Caco-2 (cell line): ENCODE data around the gene RXFP3. TPM values are rescaled to one million over a fixed set of nuclear protein-coding genes. Genes with fewer than 3 reads are reported as not detected.

Experiments
- BruUV-seq: library from RNA; stranded (reverse); fragments of 400-500 nt; replicated peaks from 2 replicates; lab custom pipeline; 2021; lab: Mats Ljungman, UMichigan
- CTCF ChIA-PET: fragments of 300-600 bp; sonication (Branson Sonifier 250); formaldehyde crosslinking; loops from one replicate; lab custom pipeline; 2022; ENCODE audit warnings: antibody characterized with exemption; lab: Charles Lee
- POLR2A ChIA-PET: fragments of 300-600 bp; sonication (Branson Sonifier 250); formaldehyde crosslinking; loops from one replicate; lab custom pipeline; 2022; ENCODE audit warnings: antibody characterized with exemption; lab: Charles Lee
- DNase-seq, 2 experiments: peaks; one replicate each; pipeline versions ENCODE4 v3.0.0 to v3.0.0-alpha.2; 2020 to 2022
- H3K27me3 ChIP-seq: replicated peaks from 2 replicates; pipeline ENCODE4 v1.6.0; 2011; ENCODE audit warnings: low read length; ENCODE audit not compliant: control insufficient read depth, insufficient read depth
- H3K36me3 ChIP-seq: 2 replicates; pipeline ENCODE4 v1.5.1; 2011; ENCODE audit warnings: low read length; ENCODE audit not compliant: control insufficient read depth, insufficient read depth
- H3K4me1 ChIP-seq: fragments of 250-450 bp; sonication (Bioruptor Pico); 2 replicates; pipeline ENCODE4 v1.5.1; 2020; ENCODE audit warnings: mild to moderate bottlenecking
- H3K4me3 ChIP-seq: 2 replicates; pipeline ENCODE4 v1.5.1; 2011; ENCODE audit warnings: low read depth, mild to moderate bottlenecking, control low read depth, low read length
- H3K9me3 ChIP-seq: fragments of 250-450 bp; sonication (Bioruptor Pico); 2 replicates; pipeline ENCODE4 v1.5.1; 2020; ENCODE audit warnings: mild to moderate bottlenecking, moderate library complexity
- H3K27ac Mint-ChIP-seq: one replicate; pipeline ENCODE4 v1.8.0; 2022; ENCODE audit warnings: mixed read lengths; ENCODE audit not compliant: unreplicated experiment
- H3K27me3 Mint-ChIP-seq: one replicate; pipeline ENCODE4 v1.8.0; 2022; ENCODE audit warnings: mixed read lengths; ENCODE audit not compliant: insufficient read depth, unreplicated experiment
- H3K36me3 Mint-ChIP-seq: one replicate; pipeline ENCODE4 v1.8.0; 2022; ENCODE audit warnings: mild to moderate bottlenecking, mixed read lengths; ENCODE audit not compliant: insufficient read depth, unreplicated experiment
- H3K4me1 Mint-ChIP-seq: one replicate; pipeline ENCODE4 v1.8.0; 2022; ENCODE audit warnings: low read depth, mixed read lengths; ENCODE audit not compliant: unreplicated experiment
- H3K4me3 Mint-ChIP-seq: one replicate; pipeline ENCODE4 v1.8.0; 2022; ENCODE audit warnings: mild to moderate bottlenecking, moderate library complexity, mixed read lengths; ENCODE audit not compliant: unreplicated experiment
- H3K9me3 Mint-ChIP-seq: one replicate; pipeline ENCODE4 v1.8.0; 2022; ENCODE audit warnings: mixed read lengths; ENCODE audit not compliant: unreplicated experiment
- intact Hi-C: fragments of 100-400 bp; cut with micrococcal nuclease; formaldehyde crosslinking; loops from one replicate; pipeline ENCODE4 v1.10.0; 2022; ENCODE audit not compliant: unreplicated experiment
- total RNA-seq: library from RNA; stranded (reverse); gene quantifications from 2 replicates; pipeline ENCODE4 v1.2.3, GENCODE V29; 2022
- TF ChIP-seq, protein P1 (sequence below), 2 experiments: fragments of 200-600 bp in 1 of 2; IDR thresholded peaks; 1 replicate in 1 of 2; 2 replicates in 1 of 2; pipeline versions ENCODE4 v1.5.1 to v1.8.0; 2011 to 2022; ENCODE audit warnings: antibody characterized with exemption in 1 of 2, control low read depth in 1 of 2, inconsistent platforms in 1 of 2, low read depth in 1 of 2, low read length in 1 of 2, mild to moderate bottlenecking in 1 of 2, moderate library complexity in 1 of 2; ENCODE audit not compliant: insufficient read depth in 1 of 2, severe bottlenecking in 1 of 2, unreplicated experiment in 1 of 2

Gene RXFP3
- total RNA-seq, 1 experiment from 2014 or later: not detected

DNA sequence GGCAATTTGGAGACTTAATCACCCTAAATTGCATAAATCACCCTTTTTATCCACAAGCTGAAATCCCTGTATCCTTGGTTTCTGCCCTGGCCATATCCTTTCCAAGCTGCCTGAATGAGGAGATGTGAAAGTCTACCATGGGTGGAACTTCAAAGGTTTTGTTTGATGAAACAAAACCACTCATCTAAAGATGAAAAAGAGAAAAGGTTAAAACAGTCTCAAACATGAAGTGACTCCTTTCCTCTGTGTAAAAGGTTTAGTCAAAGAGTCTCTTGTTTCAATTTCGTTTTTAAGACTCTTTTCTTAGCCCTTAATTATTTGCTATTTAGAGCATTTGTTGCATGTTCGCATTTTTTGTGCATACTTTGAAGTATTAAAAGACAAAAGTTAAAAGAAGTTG, 37.1 kb downstream of the RXFP3 start:
- Histone ChIP-seq H3K36me3 (no peaks in the 10 kb centered on the region), H3K4me3 (no peak overlapping the region), H3K27me3 (no peaks in the 10 kb centered on the region), H3K4me1 (peaks cover 3% of the 10 kb centered on the region; the same call in 1 of the 2 replicates), H3K9me3 (no peaks in the 10 kb centered on the region)
- TF ChIP-seq, protein P1, sequence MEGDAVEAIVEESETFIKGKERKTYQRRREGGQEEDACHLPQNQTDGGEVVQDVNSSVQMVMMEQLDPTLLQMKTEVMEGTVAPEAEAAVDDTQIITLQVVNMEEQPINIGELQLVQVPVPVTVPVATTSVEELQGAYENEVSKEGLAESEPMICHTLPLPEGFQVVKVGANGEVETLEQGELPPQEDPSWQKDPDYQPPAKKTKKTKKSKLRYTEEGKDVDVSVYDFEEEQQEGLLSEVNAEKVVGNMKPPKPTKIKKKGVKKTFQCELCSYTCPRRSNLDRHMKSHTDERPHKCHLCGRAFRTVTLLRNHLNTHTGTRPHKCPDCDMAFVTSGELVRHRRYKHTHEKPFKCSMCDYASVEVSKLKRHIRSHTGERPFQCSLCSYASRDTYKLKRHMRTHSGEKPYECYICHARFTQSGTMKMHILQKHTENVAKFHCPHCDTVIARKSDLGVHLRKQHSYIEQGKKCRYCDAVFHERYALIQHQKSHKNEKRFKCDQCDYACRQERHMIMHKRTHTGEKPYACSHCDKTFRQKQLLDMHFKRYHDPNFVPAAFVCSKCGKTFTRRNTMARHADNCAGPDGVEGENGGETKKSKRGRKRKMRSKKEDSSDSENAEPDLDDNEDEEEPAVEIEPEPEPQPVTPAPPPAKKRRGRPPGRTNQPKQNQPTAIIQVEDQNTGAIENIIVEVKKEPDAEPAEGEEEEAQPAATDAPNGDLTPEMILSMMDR (IDR thresholded peaks at IDR 0.05; ENCODE audit: insufficient read depth in 1 of 2, low read depth in 1 of 2, low read length in 1 of 2, severe bottlenecking in 1 of 2, unreplicated experiment in 1 of 2): no peak
- H3K27ac Mint-ChIP-seq: no peak overlapping the region
- H3K9me3 Mint-ChIP-seq: no peaks in the 10 kb centered on the region
- no TSS peak for BruUV-seq
- peaks cover 6% of the 10 kb centered on the region for H3K4me1 Mint-ChIP-seq
- CTCF ChIA-PET: no interaction called here
- no peak overlapping the region for H3K4me3 Mint-ChIP-seq
- intact Hi-C loops: no loop called here
- no peak for DNase-seq
- POLR2A ChIA-PET: no interaction called here
- H3K36me3 Mint-ChIP-seq: no peaks in the 10 kb centered on the region
- no peaks in the 10 kb centered on the region for H3K27me3 Mint-ChIP-seq

DNA sequence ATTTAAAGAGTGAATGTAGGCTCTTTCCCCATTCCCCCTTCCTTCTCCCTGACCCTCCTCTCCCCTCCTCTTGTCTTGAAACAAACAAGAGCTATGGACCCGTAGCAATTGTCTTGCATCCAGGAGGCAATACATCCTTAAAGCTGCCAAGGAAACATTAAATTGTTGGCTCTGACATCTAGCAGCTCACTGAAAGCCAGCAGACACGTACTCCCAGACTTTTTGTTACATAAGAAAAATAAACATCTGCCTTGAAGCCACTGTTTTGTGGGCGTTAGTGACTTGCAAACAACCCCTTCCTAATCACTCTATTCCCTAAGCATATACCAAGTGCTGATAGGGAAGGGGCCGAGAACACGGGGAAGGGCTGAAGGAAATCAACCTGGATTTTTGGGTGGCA, 39.7 kb downstream of the RXFP3 start:
- Mint-ChIP-seq H3K27me3 (no peaks in the 10 kb centered on the region), H3K4me3 (no peak overlapping the region), H3K9me3 (no peaks in the 10 kb centered on the region), H3K36me3 (no peaks in the 10 kb centered on the region), H3K4me1 (no peaks in the 10 kb centered on the region), H3K27ac (no peak overlapping the region)
- Histone ChIP-seq H3K36me3 (no peaks in the 10 kb centered on the region), H3K9me3 (no peaks in the 10 kb centered on the region), H3K4me1 (no peaks in the 10 kb centered on the region), H3K4me3 (no peak overlapping the region), H3K27me3 (no peaks in the 10 kb centered on the region)
- intact Hi-C loops: no loop called here
- TF ChIP-seq, protein P1 (IDR thresholded peaks at IDR 0.05; ENCODE audit: insufficient read depth in 1 of 2, low read depth in 1 of 2, low read length in 1 of 2, severe bottlenecking in 1 of 2, unreplicated experiment in 1 of 2): no peak
- POLR2A ChIA-PET: no interaction called here
- CTCF ChIA-PET: no interaction called here
- no TSS peak for BruUV-seq
- DNase-seq: no peak

DNA sequence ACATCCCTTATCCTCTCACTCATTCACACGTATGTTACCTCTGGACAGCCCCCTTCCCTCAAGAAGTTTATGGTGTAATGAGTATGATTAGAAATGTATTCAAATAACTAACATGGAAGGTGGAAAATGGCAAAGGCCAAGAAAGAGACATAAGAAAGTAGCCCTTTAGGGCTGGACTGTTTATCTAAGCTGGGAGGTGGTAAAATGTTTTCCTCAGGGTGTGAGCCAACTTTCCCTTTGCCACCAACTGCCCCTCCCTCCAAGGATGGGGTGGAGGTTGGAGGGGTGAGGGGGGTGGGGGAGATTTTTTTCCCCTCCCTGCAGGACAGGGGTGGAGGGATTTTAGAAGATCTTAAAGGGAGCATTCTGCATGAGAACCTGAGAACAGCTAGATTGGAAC, 40.1 kb downstream of the RXFP3 start:
- Mint-ChIP-seq H3K4me3 (no peak overlapping the region), H3K27me3 (no peaks in the 10 kb centered on the region), H3K27ac (no peak overlapping the region), H3K9me3 (no peaks in the 10 kb centered on the region), H3K36me3 (no peaks in the 10 kb centered on the region), H3K4me1 (no peaks in the 10 kb centered on the region)
- Histone ChIP-seq H3K4me1 (no peaks in the 10 kb centered on the region), H3K9me3 (no peaks in the 10 kb centered on the region), H3K27me3 (no peaks in the 10 kb centered on the region), H3K36me3 (no peaks in the 10 kb centered on the region), H3K4me3 (no peak overlapping the region)
- intact Hi-C loops: no loop called here
- TF ChIP-seq, protein P1 (IDR thresholded peaks at IDR 0.05; ENCODE audit: insufficient read depth in 1 of 2, low read depth in 1 of 2, low read length in 1 of 2, severe bottlenecking in 1 of 2, unreplicated experiment in 1 of 2): no peak
- ChIA-PET POLR2A (no interaction called here), CTCF (no interaction called here)
- no TSS peak for BruUV-seq
- no peak for DNase-seq
